HEK293 (cell line): Measurements from ENCODE around the gene VSTM2B.

ENCODE experiments used
- CTCF ChIA-PET: fragments of 350-600 bp; formaldehyde crosslinking; extraction: SDS; loops from one replicate; lab custom pipeline; 2021; ENCODE audit warnings: antibody characterized with exemption; lab: Yijun Ruan, JAX
- POLR2A ChIA-PET: fragments of 300-600 bp; formaldehyde crosslinking; extraction: SDS; loops from one replicate; lab custom pipeline; 2020; ENCODE audit warnings: antibody characterized with exemption, inconsistent platforms; lab: Yijun Ruan, JAX
- H3K27ac ChIP-seq: fragments of 200-500 bp; sonication (Bioruptor generic); 2 replicates; pipeline ENCODE4 v1.5.1; 2014; ENCODE audit warnings: low read depth, low read length, control low read depth, inconsistent platforms; ENCODE audit errors: extremely low read depth
- H3K36me3 ChIP-seq, 2 experiments: fragments of 200-500 bp in 1 of 2; sonication (Bioruptor generic) in 1 of 2; 1 replicate in 1 of 2; 2 replicates in 1 of 2; pipeline ENCODE4 v1.5.1; 2014 to 2017; ENCODE audit warnings: inconsistent platforms in 2 of 2, low read length in 2 of 2; ENCODE audit not compliant: control insufficient read depth in 2 of 2, insufficient read depth in 1 of 2
- H3K4me1 ChIP-seq: fragments of 200-500 bp; sonication (Bioruptor generic); 2 replicates; pipeline ENCODE4 v1.5.1; 2014; ENCODE audit warnings: mild to moderate bottlenecking, low read length, inconsistent platforms; ENCODE audit not compliant: control insufficient read depth, insufficient read depth
- H3K4me3 ChIP-seq: 2 replicates; pipeline ENCODE4 v1.5.1; 2011; ENCODE audit warnings: low read depth, mild to moderate bottlenecking, control low read depth, low read length, moderate library complexity
- H3K9me3 ChIP-seq: fragments of 200-500 bp; sonication (Bioruptor generic); 2 replicates; pipeline ENCODE4 v1.5.1; 2014; ENCODE audit warnings: low read depth, low read length, inconsistent platforms; ENCODE audit not compliant: control insufficient read depth, insufficient read depth
- ATF2 ChIP-seq: fragments of 450-650 bp; formaldehyde crosslinking; IDR thresholded peaks from 2 replicates; pipeline ENCODE4 v1.5.1; 2016; ENCODE audit warnings: missing biosample characterization, missing genetic modification characterization, low read depth
- EGR2 ChIP-seq: fragments of 450-650 bp; formaldehyde crosslinking; IDR thresholded peaks from 2 replicates; pipeline ENCODE4 v1.5.1; 2016; ENCODE audit warnings: low read depth, missing biosample characterization, missing genetic modification characterization
- FEZF1 ChIP-seq: fragments of 450-650 bp; formaldehyde crosslinking; IDR thresholded peaks from 2 replicates; pipeline ENCODE4 v1.5.1; 2016; ENCODE audit warnings: missing biosample characterization, missing genetic modification characterization
- GFI1B ChIP-seq: fragments of 450-650 bp; formaldehyde crosslinking; IDR thresholded peaks from 2 replicates; pipeline ENCODE4 v1.5.1; 2016; ENCODE audit warnings: missing biosample characterization, missing genetic modification characterization
- YY1 ChIP-seq: fragments of 450-650 bp; formaldehyde crosslinking; IDR thresholded peaks from 2 replicates; pipeline ENCODE4 v1.5.1; 2018; ENCODE audit warnings: missing biosample characterization, missing genetic modification characterization
- ZBTB1 ChIP-seq: fragments of 450-650 bp; formaldehyde crosslinking; IDR thresholded peaks from 2 replicates; pipeline ENCODE4 v1.5.1; 2016; ENCODE audit warnings: missing biosample characterization, missing genetic modification characterization
- ZBTB8A ChIP-seq: fragments of 450-650 bp; formaldehyde crosslinking; IDR thresholded peaks from 2 replicates; pipeline ENCODE4 v1.5.1; 2016; ENCODE audit warnings: missing biosample characterization, missing genetic modification characterization
- ZFHX2 ChIP-seq: fragments of 450-650 bp; formaldehyde crosslinking; conservative IDR thresholded peaks from 2 replicates; pipeline ENCODE4 v1.5.1; 2016; ENCODE audit warnings: missing biosample characterization, missing genetic modification characterization
- ZFP41 ChIP-seq: fragments of 450-650 bp; formaldehyde crosslinking; IDR thresholded peaks from 2 replicates; pipeline ENCODE4 v1.5.1; 2016; ENCODE audit warnings: missing biosample characterization, missing genetic modification characterization, borderline replicate concordance
- ZNF155 ChIP-seq: fragments of 450-650 bp; formaldehyde crosslinking; IDR thresholded peaks from 2 replicates; pipeline ENCODE4 v1.5.1; 2016; ENCODE audit warnings: missing biosample characterization, missing genetic modification characterization
- ZNF157 ChIP-seq: fragments of 450-650 bp; formaldehyde crosslinking; IDR thresholded peaks from 2 replicates; pipeline ENCODE4 v1.5.1; 2016; ENCODE audit warnings: missing biosample characterization, missing genetic modification characterization
- ZNF174 ChIP-seq: fragments of 450-650 bp; formaldehyde crosslinking; IDR thresholded peaks from 2 replicates; pipeline ENCODE4 v1.5.0; 2017; ENCODE audit warnings: missing biosample characterization, mild to moderate bottlenecking, missing genetic modification characterization
- ZNF223 ChIP-seq: fragments of 450-650 bp; formaldehyde crosslinking; IDR thresholded peaks from 2 replicates; pipeline ENCODE4 v1.5.1; 2016; ENCODE audit warnings: missing biosample characterization, missing genetic modification characterization
- ZNF335 ChIP-seq: fragments of 450-650 bp; formaldehyde crosslinking; conservative IDR thresholded peaks from 2 replicates; pipeline ENCODE4 v1.5.1; 2016; ENCODE audit warnings: missing biosample characterization, missing genetic modification characterization
- ZNF350 ChIP-seq: fragments of 450-650 bp; formaldehyde crosslinking; IDR thresholded peaks from 2 replicates; pipeline ENCODE4 v1.5.0; 2017; ENCODE audit warnings: missing biosample characterization, mild to moderate bottlenecking, missing genetic modification characterization
- ZNF404 ChIP-seq: fragments of 450-650 bp; formaldehyde crosslinking; IDR thresholded peaks from 2 replicates; pipeline ENCODE4 v1.5.1; 2017; ENCODE audit warnings: missing biosample characterization, missing genetic modification characterization
- ZNF416 ChIP-seq: fragments of 450-650 bp; formaldehyde crosslinking; IDR thresholded peaks from 2 replicates; pipeline ENCODE4 v1.5.1; 2016; ENCODE audit warnings: missing biosample characterization, missing genetic modification characterization
- ZNF48 ChIP-seq: fragments of 450-650 bp; formaldehyde crosslinking; IDR thresholded peaks from 2 replicates; pipeline ENCODE4 v1.5.1; 2016; ENCODE audit warnings: missing biosample characterization, missing genetic modification characterization
- ZNF530 ChIP-seq: fragments of 450-650 bp; formaldehyde crosslinking; IDR thresholded peaks from 2 replicates; pipeline ENCODE4 v1.5.1; 2016; ENCODE audit warnings: low read depth, missing biosample characterization, missing genetic modification characterization
- ZNF544 ChIP-seq: fragments of 450-650 bp; formaldehyde crosslinking; IDR thresholded peaks from 2 replicates; pipeline ENCODE4 v1.5.0; 2017; ENCODE audit warnings: missing biosample characterization, missing genetic modification characterization
- ZNF548 ChIP-seq: fragments of 450-650 bp; formaldehyde crosslinking; IDR thresholded peaks from 2 replicates; pipeline ENCODE4 v1.5.1; 2016; ENCODE audit warnings: missing biosample characterization, missing genetic modification characterization
- ZNF560 ChIP-seq: fragments of 450-650 bp; formaldehyde crosslinking; IDR thresholded peaks from 2 replicates; pipeline ENCODE4 v1.5.1; 2017; ENCODE audit warnings: missing biosample characterization, missing genetic modification characterization, borderline replicate concordance
- ZNF571 ChIP-seq: fragments of 450-650 bp; formaldehyde crosslinking; IDR thresholded peaks from 2 replicates; pipeline ENCODE4 v1.5.0; 2017; ENCODE audit warnings: missing biosample characterization, missing genetic modification characterization
- ZNF623 ChIP-seq: fragments of 450-650 bp; formaldehyde crosslinking; IDR thresholded peaks from 2 replicates; pipeline ENCODE4 v1.5.1; 2016; ENCODE audit warnings: missing biosample characterization, missing genetic modification characterization
- ZNF624 ChIP-seq: fragments of 450-650 bp; formaldehyde crosslinking; IDR thresholded peaks from 2 replicates; pipeline ENCODE4 v1.5.1; 2017; ENCODE audit warnings: missing biosample characterization, missing genetic modification characterization
- ZNF707 ChIP-seq: fragments of 450-650 bp; formaldehyde crosslinking; IDR thresholded peaks from 2 replicates; pipeline ENCODE4 v1.5.1; 2016; ENCODE audit warnings: missing biosample characterization, missing genetic modification characterization
- ZNF747 ChIP-seq: fragments of 450-650 bp; formaldehyde crosslinking; IDR thresholded peaks from 2 replicates; pipeline ENCODE4 v1.5.1; 2016; ENCODE audit warnings: missing biosample characterization, missing genetic modification characterization
- ZSCAN16 ChIP-seq: fragments of 450-650 bp; formaldehyde crosslinking; IDR thresholded peaks from 2 replicates; pipeline ENCODE4 v1.5.1; 2016; ENCODE audit warnings: missing biosample characterization, missing genetic modification characterization
- ZSCAN30 ChIP-seq: fragments of 450-650 bp; IDR thresholded peaks from 2 replicates; pipeline ENCODE4 v1.5.1; 2018; ENCODE audit warnings: missing biosample characterization, mild to moderate bottlenecking, missing genetic modification characterization, moderate library complexity
- ZSCAN4 ChIP-seq: fragments of 450-650 bp; formaldehyde crosslinking; IDR thresholded peaks from 2 replicates; pipeline ENCODE4 v1.5.1; 2017; ENCODE audit warnings: missing biosample characterization, missing genetic modification characterization

The VSTM2B gene

GRCh38 chr19:29561601-29562000, 35.8 kb downstream of the VSTM2B start:
- no peak overlapping the region for H3K4me3 ChIP-seq
- ChIA-PET CTCF (no interaction called here), POLR2A (no interaction called here)

GRCh38 chr19:29562299-29563297, 36.8 kb downstream of the VSTM2B start:
- CTCF ChIA-PET: interaction anchor here (0.7 to 0.9 kb wide), 2 partner anchors 12 to 131 kb away, joined by 4 read pairs; no protein-coding TSS in a partner anchor
- H3K9me3 ChIP-seq: peaks cover 7% of the 10 kb centered on the region; the same call in 1 of the 2 replicates
- no peaks in the 10 kb centered on the region for H3K36me3 ChIP-seq
- peak; percentile 20; the same call in 1 of the 2 replicates for TF ChIP-seq EGR2
- TF ChIP-seq ZFHX2 (tag by site-specific recombination): peak; percentile 59
- no peak for TF ChIP-seq ZNF157 (tag by site-specific recombination)
- TF ChIP-seq, all 188 proteins: peak for 2
- Histone ChIP-seq H3K27ac (no peak overlapping the region), H3K4me3 (no peak overlapping the region), H3K4me1 (0 out of 2 replicates have a peak, but pooled peaks cover 6% of the 10 kb centered on the region)
- POLR2A ChIA-PET: interaction anchor here (0.7 to 1.0 kb wide), 2 partner anchors 12 to 53 kb away, joined by 3 to 4 read pairs; no protein-coding TSS in a partner anchor

More at GRCh38 chr19:29561601-29562000, 35.8 kb downstream of the VSTM2B start:
- Histone ChIP-seq H3K36me3 (no peaks in the 10 kb centered on the region), H3K9me3 (peaks cover 7% of the 10 kb centered on the region; the same call in 1 of the 2 replicates), H3K27ac (no peak overlapping the region), H3K4me1 (0 out of 2 replicates have a peak, but pooled peaks cover 6% of the 10 kb centered on the region)
- TF ChIP-seq ZNF223 (tag by site-specific recombination) (no peak), ZNF544 (tag by site-specific recombination) (no peak), ZSCAN4 (tag by site-specific recombination) (no peak), FEZF1 (tag by site-specific recombination) (no peak), ZNF335 (tag by site-specific recombination) (no peak), ZSCAN16 (tag by site-specific recombination) (no peak), YY1 (no peak), ZSCAN30 (tag by site-specific recombination) (no peak), ZNF174 (no peak)

- ChIA-PET POLR2A (interaction anchor here (0.7 to 1.0 kb wide), 2 partner anchors 13 to 54 kb away, joined by 3 to 4 read pairs; no protein-coding TSS in a partner anchor), CTCF (interaction anchor here (0.5 to 0.9 kb wide), 3 partner anchors 11 to 130 kb away, joined by 3 to 4 read pairs (median 4); no protein-coding TSS in a partner anchor)
- H3K27ac ChIP-seq: no peak overlapping the region
- H3K36me3 ChIP-seq: no peaks in the 10 kb centered on the region
- H3K4me1 ChIP-seq: 0 out of 2 replicates have a peak, but pooled peaks cover 6% of the 10 kb centered on the region
- H3K9me3 ChIP-seq: peaks cover 7% of the 10 kb centered on the region; the same call in 1 of the 2 replicates
- no peak overlapping the region for H3K4me3 ChIP-seq
- TF ChIP-seq ZNF707 (tag by site-specific recombination): no peak
- TF ChIP-seq ZNF416 (tag by site-specific recombination): no peak
- TF ChIP-seq ZNF48 (tag by site-specific recombination): no peak
- no peak for TF ChIP-seq ZNF623 (tag by site-specific recombination)
- no peak for TF ChIP-seq ZNF548 (tag by site-specific recombination)
- no peak for TF ChIP-seq ZBTB8A (tag by site-specific recombination)
- TF ChIP-seq ZNF530: no peak
- TF ChIP-seq ZNF624: no peak
- TF ChIP-seq ZNF560 (tag by site-specific recombination): no peak
- TF ChIP-seq ZFP41 (tag by site-specific recombination): no peak
- no peak for TF ChIP-seq ZNF350 (tag by site-specific recombination)
- TF ChIP-seq ZNF747 (tag by site-specific recombination): no peak
- TF ChIP-seq ZBTB1 (tag by site-specific recombination): no peak
- TF ChIP-seq ZNF404 (tag by site-specific recombination): no peak
- no peak for TF ChIP-seq ATF2 (tag by site-specific recombination)
- no peak for TF ChIP-seq GFI1B (tag by site-specific recombination)
- no peak for TF ChIP-seq ZNF571
- TF ChIP-seq ZNF155 (tag by site-specific recombination): no peak
Measured at GRCh38 chr19:29563486-29564101, 37.8 kb downstream of the VSTM2B start.
